Neuronal stem cell (in vitro differentiated cells): ENCODE measurements around the gene PRDM15.

Experiments used
- DNase-seq: peaks from one replicate; pipeline ENCODE4 v3.0.0-alpha.2; 2013; ENCODE audit warnings: low spot score
- H2AFZ ChIP-seq: one replicate; pipeline ENCODE4 v1.6.1; 2013; ENCODE audit warnings: mild to moderate bottlenecking, low read length, inconsistent platforms
- H2AK5ac ChIP-seq: 2 replicates; pipeline ENCODE4 v1.6.1; 2013; ENCODE audit warnings: low read depth, mild to moderate bottlenecking, inconsistent platforms, low read length, moderate library complexity, mixed read lengths
- H2BK120ac ChIP-seq: 2 replicates; pipeline ENCODE4 v1.6.1; 2013; ENCODE audit warnings: low read depth, mild to moderate bottlenecking, inconsistent platforms, low read length, moderate library complexity, mixed read lengths
- H2BK12ac ChIP-seq: one replicate; pipeline ENCODE4 v1.6.1; 2013; ENCODE audit warnings: low read length, inconsistent platforms
- H2BK15ac ChIP-seq: 2 replicates; pipeline ENCODE4 v1.6.1; 2013; ENCODE audit warnings: mild to moderate bottlenecking, low read length, inconsistent platforms, mixed read lengths
- H2BK5ac ChIP-seq: one replicate; pipeline ENCODE4 v1.6.1; 2013; ENCODE audit warnings: inconsistent platforms, mild to moderate bottlenecking, low read length, moderate library complexity
- H3K14ac ChIP-seq: one replicate; pipeline ENCODE4 v1.6.1; 2013; ENCODE audit warnings: low read length, inconsistent platforms
- H3K18ac ChIP-seq: 2 replicates; pipeline ENCODE4 v1.6.1; 2013; ENCODE audit warnings: low read length, inconsistent platforms
- H3K23ac ChIP-seq: 2 replicates; pipeline ENCODE4 v1.6.1; 2013; ENCODE audit warnings: low read depth, mild to moderate bottlenecking, mixed read lengths, low read length, inconsistent platforms; ENCODE audit not compliant: poor library complexity
- H3K27ac ChIP-seq: replicated peaks from 3 replicates; pipeline ENCODE4 v1.5.1; 2013; ENCODE audit warnings: low read length, inconsistent platforms
- H3K27me3 ChIP-seq, 3 experiments: 2 replicates each; pipeline ENCODE4 v1.6.1; 2013; ENCODE audit warnings: low read length in 3 of 3, mild to moderate bottlenecking in 2 of 3, inconsistent platforms in 1 of 3, low read depth in 1 of 3, mixed read lengths in 1 of 3, moderate library complexity in 1 of 3; ENCODE audit not compliant: control insufficient read depth in 3 of 3, insufficient read depth in 3 of 3
- H3K36me3 ChIP-seq, 2 donors: replicated peaks in 1 of 2; 2 replicates each; pipeline ENCODE4 v1.6.1; 2013; ENCODE audit warnings: low read length in 2 of 2; ENCODE audit not compliant: control insufficient read depth in 2 of 2, insufficient read depth in 2 of 2
- H3K4ac ChIP-seq: 2 replicates; pipeline ENCODE4 v1.6.1; 2013; ENCODE audit warnings: inconsistent platforms, mild to moderate bottlenecking, low read length, moderate library complexity
- H3K4me1 ChIP-seq, 2 donors: 1 replicate in 1 of 2; 2 replicates in 1 of 2; pipeline ENCODE4 v1.6.1; 2013; ENCODE audit warnings: low read length in 2 of 2, low read depth in 1 of 2; ENCODE audit not compliant: control insufficient read depth in 2 of 2, insufficient read depth in 1 of 2
- H3K4me2 ChIP-seq: one replicate; pipeline ENCODE4 v1.6.1; 2013; ENCODE audit warnings: mild to moderate bottlenecking, low read length, inconsistent platforms; ENCODE audit not compliant: insufficient read depth, poor library complexity, severe bottlenecking
- H3K4me3 ChIP-seq, 2 donors: 2 replicates each; pipeline ENCODE4 v1.5.1; 2013; ENCODE audit warnings: low read length in 2 of 2, mild to moderate bottlenecking in 2 of 2, inconsistent platforms in 1 of 2, moderate library complexity in 1 of 2
- H3K79me1 ChIP-seq: one replicate; pipeline ENCODE4 v1.6.1; 2013; ENCODE audit warnings: low read depth, mild to moderate bottlenecking, inconsistent platforms, low read length, moderate library complexity
- H3K9ac ChIP-seq: one replicate; pipeline ENCODE4 v1.6.1; 2013; ENCODE audit warnings: mild to moderate bottlenecking, low read depth, low read length, inconsistent platforms; ENCODE audit not compliant: poor library complexity
- H3K9me3 ChIP-seq, 2 donors: replicated peaks in 1 of 2; 2 replicates each; pipeline versions ENCODE3 to v1.6.1; 2013; ENCODE audit warnings: low read length in 2 of 2, mild to moderate bottlenecking in 2 of 2, inconsistent platforms in 1 of 2, low read depth in 1 of 2, mixed read lengths in 1 of 2, moderate library complexity in 1 of 2; ENCODE audit not compliant: control insufficient read depth in 2 of 2, insufficient read depth in 1 of 2
- H4K8ac ChIP-seq: one replicate; pipeline ENCODE4 v1.6.1; 2013; ENCODE audit warnings: low read depth, mild to moderate bottlenecking, inconsistent platforms, low read length, moderate library complexity
- H4K91ac ChIP-seq: one replicate; pipeline ENCODE4 v1.6.1; 2013; ENCODE audit warnings: low read length, low read depth, mild to moderate bottlenecking, inconsistent platforms; ENCODE audit not compliant: poor library complexity
- WGBS, 2 donors: extraction: QIAGEN DNeasy Blood & Tissue Kit; methylation state at CpG; one replicate each; pipeline ENCODE4 v1.1.7; 2013; ENCODE audit warnings: missing lambda C conversion rate in 2 of 2, mixed read lengths in 1 of 2; ENCODE audit not compliant: insufficient read length in 2 of 2, insufficient replicate concordance in 1 of 2; ENCODE audit errors: extremely low coverage in 2 of 2; 5-methylcytosine and 5-hydroxymethylcytosine counted together

PRDM15 gene

DNA sequence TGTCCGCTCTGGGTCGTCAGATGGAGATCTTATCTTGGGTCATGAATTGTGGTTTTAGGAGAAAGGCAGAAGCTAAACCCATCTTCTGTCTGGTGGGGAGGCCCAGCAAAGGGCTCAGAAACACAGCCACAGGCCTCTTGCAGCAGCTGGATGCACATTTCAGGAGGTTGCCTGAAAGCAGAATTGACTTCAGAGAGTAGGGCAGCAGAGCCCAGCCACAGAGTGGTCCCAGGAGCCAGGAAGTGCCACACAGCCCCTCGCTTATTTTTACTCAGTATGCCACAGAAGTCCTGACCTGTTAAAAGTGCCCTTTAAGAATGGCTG is 104.0 kb downstream of the PRDM15 start:
- no peak overlapping the region for H3K4me2 ChIP-seq
- no peak overlapping the region for H3K18ac ChIP-seq
- peaks cover 0 to 56% (median 13%) of the 10 kb centered on the region in 3 experiments for H3K27me3 ChIP-seq
- H2BK5ac ChIP-seq = no peak overlapping the region
- no peak overlapping the region for H4K91ac ChIP-seq
- H3K4me1 ChIP-seq = peaks cover 2 to 21% of the 10 kb centered on the region in 2 donors
- H2BK15ac ChIP-seq = no peak overlapping the region
- H2BK120ac ChIP-seq = no peak overlapping the region
- no peak for DNase-seq
- H2AFZ ChIP-seq = no peak overlapping the region
- no peak overlapping the region for H3K23ac ChIP-seq
- H3K36me3 ChIP-seq = no peaks in the 10 kb centered on the region
- no peak overlapping the region for H3K9ac ChIP-seq
- H3K14ac ChIP-seq = no peak overlapping the region
- no peak overlapping the region for H3K4me3 ChIP-seq
- H3K9me3 ChIP-seq = no peaks in the 10 kb centered on the region
- no peak overlapping the region for H2AK5ac ChIP-seq
- no CpG with 5 or more reads among the region's 3 CpGs for WGBS, 2 donors
- no peaks in the 10 kb centered on the region for H3K79me1 ChIP-seq
- H2BK12ac ChIP-seq = no peak overlapping the region
- no peak overlapping the region for H4K8ac ChIP-seq
- no peak overlapping the region for H3K4ac ChIP-seq
- H3K27ac ChIP-seq = no peak overlapping the region

DNA sequence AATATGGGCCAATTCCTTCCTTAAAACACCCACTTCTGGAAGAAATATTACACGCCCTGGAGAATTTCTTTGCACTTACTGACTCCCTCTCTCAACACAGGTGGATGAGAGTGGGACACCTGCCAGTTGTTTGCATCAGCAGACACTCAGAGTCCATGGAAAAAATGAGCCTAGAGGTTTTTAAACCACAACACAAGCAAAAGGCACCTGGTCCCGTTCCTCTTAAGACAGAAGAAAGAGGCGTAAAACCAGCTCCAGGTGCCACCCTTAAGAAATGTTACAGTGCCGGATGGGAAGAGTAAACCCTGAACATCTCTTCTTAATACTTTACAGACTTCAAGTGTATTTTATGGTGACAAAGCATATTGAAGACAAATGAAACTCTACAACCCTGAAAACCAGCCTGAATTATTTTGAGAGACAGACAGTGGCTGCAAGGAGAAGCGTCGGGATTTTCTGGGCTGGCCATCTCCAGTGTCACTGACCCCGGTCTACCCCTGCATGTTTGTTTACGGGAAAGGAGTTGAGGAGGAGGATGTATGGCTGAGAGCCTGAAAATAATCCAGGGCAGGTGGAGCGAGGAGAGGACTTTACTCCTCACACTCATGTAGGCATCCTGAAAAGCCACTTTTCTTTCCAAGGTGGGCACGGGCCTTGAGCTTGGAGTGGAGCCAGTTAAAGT is 104.5 kb downstream of the PRDM15 start:
- Histone ChIP-seq H2AK5ac (no peak overlapping the region), H3K27ac (no peak overlapping the region), H3K9ac (no peak overlapping the region), H2BK12ac (no peak overlapping the region), H3K79me1 (no peaks in the 10 kb centered on the region), H3K27me3 (peaks cover 0 to 60% (median 16%) of the 10 kb centered on the region in 3 experiments), H3K4ac (no peak overlapping the region), H2BK120ac (no peak overlapping the region), H3K36me3 (no peaks in the 10 kb centered on the region), H2BK5ac (no peak overlapping the region), H3K14ac (no peak overlapping the region), H3K4me1 (peaks cover 2 to 21% of the 10 kb centered on the region in 2 donors), H4K91ac (no peak overlapping the region), H3K23ac (no peak overlapping the region), H3K4me3 (no peak overlapping the region), H3K18ac (no peak overlapping the region), H3K9me3 (no peaks in the 10 kb centered on the region), H2AFZ (no peak overlapping the region), H2BK15ac (no peak overlapping the region), H3K4me2 (no peak overlapping the region), H4K8ac (no peak overlapping the region)
- no CpG with 5 or more reads among the region's 10 CpGs for WGBS, 2 donors
- DNase-seq = no peak

DNA sequence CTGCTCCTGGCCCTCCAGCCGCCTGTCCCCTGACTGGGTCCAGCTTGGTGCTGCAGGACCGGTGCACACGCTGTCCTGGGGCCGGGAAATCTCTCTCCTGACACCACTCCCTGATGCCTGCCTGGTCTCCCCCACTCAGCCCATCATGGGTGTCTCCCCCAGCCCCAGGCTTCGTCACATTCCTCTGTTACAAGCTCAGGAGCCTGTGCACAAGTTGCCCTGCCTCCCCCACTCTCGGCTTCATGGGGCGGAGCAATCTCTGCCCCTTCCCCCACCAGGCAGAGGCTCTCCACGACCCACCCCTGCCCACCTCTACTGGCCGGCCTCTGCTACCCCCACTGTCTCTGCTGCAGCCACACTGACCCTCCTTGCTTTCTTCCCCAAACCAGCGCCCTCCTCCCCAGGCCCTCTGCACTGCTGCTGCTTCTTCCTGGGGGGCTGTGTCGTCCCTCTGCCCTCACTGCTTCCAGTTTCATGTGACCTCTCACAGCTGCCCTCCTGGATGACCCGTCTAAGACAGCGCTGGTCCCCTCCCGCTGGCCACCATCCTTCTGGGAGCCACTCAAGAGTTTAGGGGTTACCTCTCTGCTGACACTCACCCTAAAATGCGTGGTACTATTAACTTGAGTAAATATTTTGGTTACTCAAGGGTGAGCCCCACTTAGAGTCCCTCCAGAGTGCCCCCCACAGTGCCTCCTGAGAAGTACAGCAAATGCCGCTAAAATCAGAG is 106.6 kb downstream of the PRDM15 start:
- H3K9ac ChIP-seq = peak overlapping the region; percentile 0
- peak overlapping the region; percentile 40 for H2AK5ac ChIP-seq
- DNase-seq = no peak
- peak overlapping the region; percentile 75 for H3K23ac ChIP-seq
- no peak overlapping the region for H3K27ac ChIP-seq
- peak overlapping the region; percentile 54 for H3K4ac ChIP-seq
- WGBS, 2 donors = no CpG with 5 or more reads among the region's 16 CpGs
- peak overlapping the region; percentile 83 for H3K18ac ChIP-seq
- H3K4me2 ChIP-seq = no peak overlapping the region
- peaks cover 5 to 22% of the 10 kb centered on the region in 2 donors for H3K4me1 ChIP-seq
- H3K27me3 ChIP-seq = peaks cover 7 to 75% (median 37%) of the 10 kb centered on the region in 3 experiments
- H3K9me3 ChIP-seq = no peaks in the 10 kb centered on the region
- no peak overlapping the region for H2BK120ac ChIP-seq
- peak overlapping the region; percentile 77 for H4K8ac ChIP-seq
- H2BK12ac ChIP-seq = no peak overlapping the region
- H3K4me3 ChIP-seq = no peak overlapping the region
- H4K91ac ChIP-seq = no peak overlapping the region
- no peaks in the 10 kb centered on the region for H3K79me1 ChIP-seq
- H3K14ac ChIP-seq = peak overlapping the region; percentile 72
- peak overlapping the region; percentile 54 for H2BK15ac ChIP-seq
- H2BK5ac ChIP-seq = peak overlapping the region; percentile 42
- no peaks in the 10 kb centered on the region for H3K36me3 ChIP-seq
- H2AFZ ChIP-seq = no peak overlapping the region

DNA sequence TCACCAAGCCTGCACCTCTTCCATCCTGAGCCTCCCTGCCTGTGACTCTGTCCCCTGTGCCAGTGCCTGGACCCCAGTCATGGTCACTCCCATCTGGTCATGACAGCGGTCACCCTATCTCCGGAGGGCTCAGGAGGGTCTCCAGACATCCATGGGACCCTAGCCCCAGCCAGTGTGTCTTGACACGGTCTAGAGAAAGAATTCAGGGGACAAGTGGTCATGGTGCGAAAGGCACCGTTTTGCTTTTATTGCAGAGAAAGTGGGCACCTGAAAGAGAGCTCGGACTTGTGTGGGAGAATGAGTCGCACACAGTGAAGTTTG is 107.6 kb downstream of the PRDM15 start:
- Histone ChIP-seq H2AFZ (no peak overlapping the region), H3K4me3 (no peak overlapping the region), H3K18ac (peak overlapping the region; percentile 6), H3K27ac (no peak overlapping the region), H3K9me3 (no peaks in the 10 kb centered on the region), H3K4me2 (no peak overlapping the region), H4K91ac (no peak overlapping the region), H3K79me1 (no peaks in the 10 kb centered on the region), H3K4me1 (peaks cover 5 to 20% of the 10 kb centered on the region in 2 donors), H2BK12ac (no peak overlapping the region), H3K27me3 (peaks cover 7 to 79% (median 43%) of the 10 kb centered on the region in 3 experiments), H2BK15ac (peak overlapping the region; percentile 32), H3K4ac (no peak overlapping the region), H4K8ac (no peak overlapping the region), H3K9ac (no peak overlapping the region), H2BK5ac (no peak overlapping the region), H3K36me3 (no peaks in the 10 kb centered on the region), H2AK5ac (peak overlapping the region; percentile 71), H3K14ac (no peak overlapping the region), H2BK120ac (no peak overlapping the region), H3K23ac (no peak overlapping the region)
- DNase-seq = no peak
- no CpG with 5 or more reads among the region's 7 CpGs for WGBS, 2 donors
